PFSK-1 (cell line): ENCODE measurements around the gene BLOC1S4.

Experiments used
- POLR2AphosphoS5 ChIP-seq: IDR thresholded peaks from 2 replicates; pipeline ENCODE4 v1.6.1; 2012; ENCODE audit warnings: low read depth, mild to moderate bottlenecking, control low read depth, low read length, moderate library complexity
- SIN3A ChIP-seq: IDR thresholded peaks from 2 replicates; pipeline ENCODE4 v1.6.1; 2012; ENCODE audit warnings: mild to moderate bottlenecking, low read length, moderate library complexity, borderline replicate concordance; ENCODE audit not compliant: insufficient read depth
- TAF1 ChIP-seq: IDR thresholded peaks from 2 replicates; pipeline ENCODE4 v1.6.1; 2012; ENCODE audit warnings: low read length, control low read depth, borderline replicate concordance; ENCODE audit not compliant: insufficient read depth
- TF ChIP-seq, protein P1 (sequence below), 2 experiments: IDR thresholded peaks; 2 replicates each; pipeline versions ENCODE4 v1.6.1 to v1.8.0; 2011 to 2012; ENCODE audit warnings: low read depth in 2 of 2, low read length in 2 of 2, control low read depth in 1 of 2, inconsistent platforms in 1 of 2, mild to moderate bottlenecking in 1 of 2, moderate library complexity in 1 of 2; ENCODE audit not compliant: insufficient read depth in 1 of 2

DNA sequence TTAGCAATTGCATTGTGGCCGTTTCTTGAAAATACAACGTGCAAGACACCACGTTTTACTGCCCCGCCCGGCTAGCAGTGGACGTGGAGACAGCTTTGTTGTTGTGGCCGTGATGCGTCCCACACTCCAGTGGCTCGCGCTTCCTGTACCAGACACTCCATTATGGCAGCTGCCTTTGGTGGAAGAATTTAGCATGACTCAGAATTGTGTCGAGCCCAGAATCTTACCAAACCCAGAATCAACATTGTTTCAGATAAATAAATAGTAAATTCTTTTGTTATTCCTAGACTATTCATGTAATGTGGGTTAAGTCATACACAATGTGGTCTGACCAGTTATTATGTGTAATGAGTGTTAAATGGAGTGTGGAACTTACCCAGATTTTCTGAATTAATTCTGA is 47.6 kb upstream of the BLOC1S4 start:
- TF ChIP-seq POLR2AphosphoS5 (no peak), SIN3A (no peak), TAF1 (no peak)
- TF ChIP-seq, protein P1, sequence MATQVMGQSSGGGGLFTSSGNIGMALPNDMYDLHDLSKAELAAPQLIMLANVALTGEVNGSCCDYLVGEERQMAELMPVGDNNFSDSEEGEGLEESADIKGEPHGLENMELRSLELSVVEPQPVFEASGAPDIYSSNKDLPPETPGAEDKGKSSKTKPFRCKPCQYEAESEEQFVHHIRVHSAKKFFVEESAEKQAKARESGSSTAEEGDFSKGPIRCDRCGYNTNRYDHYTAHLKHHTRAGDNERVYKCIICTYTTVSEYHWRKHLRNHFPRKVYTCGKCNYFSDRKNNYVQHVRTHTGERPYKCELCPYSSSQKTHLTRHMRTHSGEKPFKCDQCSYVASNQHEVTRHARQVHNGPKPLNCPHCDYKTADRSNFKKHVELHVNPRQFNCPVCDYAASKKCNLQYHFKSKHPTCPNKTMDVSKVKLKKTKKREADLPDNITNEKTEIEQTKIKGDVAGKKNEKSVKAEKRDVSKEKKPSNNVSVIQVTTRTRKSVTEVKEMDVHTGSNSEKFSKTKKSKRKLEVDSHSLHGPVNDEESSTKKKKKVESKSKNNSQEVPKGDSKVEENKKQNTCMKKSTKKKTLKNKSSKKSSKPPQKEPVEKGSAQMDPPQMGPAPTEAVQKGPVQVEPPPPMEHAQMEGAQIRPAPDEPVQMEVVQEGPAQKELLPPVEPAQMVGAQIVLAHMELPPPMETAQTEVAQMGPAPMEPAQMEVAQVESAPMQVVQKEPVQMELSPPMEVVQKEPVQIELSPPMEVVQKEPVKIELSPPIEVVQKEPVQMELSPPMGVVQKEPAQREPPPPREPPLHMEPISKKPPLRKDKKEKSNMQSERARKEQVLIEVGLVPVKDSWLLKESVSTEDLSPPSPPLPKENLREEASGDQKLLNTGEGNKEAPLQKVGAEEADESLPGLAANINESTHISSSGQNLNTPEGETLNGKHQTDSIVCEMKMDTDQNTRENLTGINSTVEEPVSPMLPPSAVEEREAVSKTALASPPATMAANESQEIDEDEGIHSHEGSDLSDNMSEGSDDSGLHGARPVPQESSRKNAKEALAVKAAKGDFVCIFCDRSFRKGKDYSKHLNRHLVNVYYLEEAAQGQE (IDR thresholded peaks at IDR 0.05; ENCODE audit: insufficient read depth in 1 of 2, low read depth in 2 of 2, low read length in 2 of 2): no peak
